ENCODE data around the gene LUZP1. TPM values are rescaled to one million over a fixed set of nuclear protein-coding genes. Genes with fewer than 3 reads are reported as not detected.

Gene LUZP1
- total and polyA plus RNA-seq, 10 of the 15 experiments (the other 5 are each of a cell fraction or from before 2014, with no cell fraction given) = 11.3 to 28.2 (median 17.3) TPM

GRCh38 chr1:23088027-23088426, 80.6 kb downstream of the LUZP1 start (continued):
- TF ChIP-seq RB1 (IDR thresholded peaks at IDR 0.05; ENCODE audit: borderline replicate concordance) (no peak), RBBP5 (conservative IDR thresholded peaks at IDR 0.05) (no peak), ZNF384 (IDR thresholded peaks at IDR 0.05; ENCODE audit: borderline replicate concordance, low read depth, low read length) (no peak), IRF3 (IDR thresholded peaks at IDR 0.05) (no peak), ZSCAN29 (IDR thresholded peaks at IDR 0.05) (no peak), MXI1 (IDR thresholded peaks at IDR 0.05; ENCODE audit: low read depth, low read length) (no peak), POU2F2 (IDR thresholded peaks at IDR 0.05; ENCODE audit: borderline replicate concordance, low read depth, low read length) (no peak), E2F8 (IDR thresholded peaks at IDR 0.05; ENCODE audit: low read depth, partially characterized antibody) (no peak)

- in situ Hi-C loops (cut with MboI) = no loop called here
- TF ChIP-seq SMARCA5 (IDR thresholded peaks at IDR 0.05) = no peak
- no peak for TF ChIP-seq SUPT20H (IDR thresholded peaks at IDR 0.05; ENCODE audit: borderline replicate concordance, control insufficient read depth, low read depth, low read length)
- no peak for TF ChIP-seq E2F4 (IDR thresholded peaks at IDR 0.05; ENCODE audit: low read depth, low read length)
- no peak for TF ChIP-seq PKNOX1 (IDR thresholded peaks at IDR 0.05)
Observed at GRCh38 chr1:23085696-23086095, 83.0 kb downstream of the LUZP1 start.

More at GRCh38 chr1:23085696-23086095, 83.0 kb downstream of the LUZP1 start:
- Histone ChIP-seq H3K4me3 (no peak overlapping the region), H3K27me3 (replicated peaks in 1 of 2; ENCODE audit: control insufficient read depth in 2 of 2, insufficient read depth in 2 of 2, low read length in 1 of 2) (no peaks in the 10 kb centered on the region), H3K9ac (ENCODE audit: control insufficient read depth, insufficient read depth, low read length) (no peak overlapping the region), H3K9me3 (replicated peaks; ENCODE audit: control insufficient read depth, insufficient read depth, low read length) (no peaks in the 10 kb centered on the region), H3K4me1 (ENCODE audit: control insufficient read depth, insufficient read depth, low read length) (no peaks in the 10 kb centered on the region), H3K4me2 (ENCODE audit: control insufficient read depth, insufficient read depth) (no peak overlapping the region), H2AFZ (ENCODE audit: control insufficient read depth, low read depth, low read length) (no peak overlapping the region), H3K36me3 (ENCODE audit: control insufficient read depth in 2 of 2, insufficient read depth in 2 of 2, low read length in 1 of 2) (peaks cover 27 to 52% of the 10 kb centered on the region in 2 experiments), H3K79me2 (ENCODE audit: control insufficient read depth, insufficient read depth, low read length) (no peaks in the 10 kb centered on the region), H4K20me1 (ENCODE audit: control insufficient read depth, insufficient read depth) (no peaks in the 10 kb centered on the region), H3K27ac (ENCODE audit: control insufficient read depth, insufficient read depth) (no peak overlapping the region)
- BruUV-seq (replicated peaks) = no TSS peak
- DNase-seq (ENCODE audit: low read depth, low spot score) (no peak), FAIRE-seq (no peak), ATAC-seq (no peak)
- whole genome bisulfite sequencing (ENCODE audit: insufficient coverage, insufficient replicate concordance, low lambda C conversion rate, missing lambda C conversion rate) = 89% methylated on average over 3 of the region's 3 CpGs
- intact Hi-C loops (cut with micrococcal nuclease; ENCODE audit: unreplicated experiment) = no loop called here
- ChIA-PET CTCF (interaction anchor here (0.6 to 20.3 kb wide), 6 partner anchors 9 to 96 kb away, joined by 3 to 961 read pairs (median 4); no protein-coding TSS in a partner anchor), POLR2A (interaction anchor here (0.7 kb wide), 1 partner anchor 98 kb away, joined by 3 read pairs; no protein-coding TSS in a partner anchor), RAD21 (ENCODE audit: unreplicated experiment) (interaction anchor here (0.6 to 1.5 kb wide), 3 partner anchors 36 to 99 kb away, joined by 3 to 5 read pairs (median 3); no protein-coding TSS in a partner anchor), SMC1A (ENCODE audit: uncharacterized antibody, unreplicated experiment) (interaction anchor here (0.9 to 2.5 kb wide), 6 partner anchors 10 to 109 kb away, joined by 3 to 9 read pairs (median 3); no protein-coding TSS in a partner anchor)

All from GM12878 (cell line).